NCI-H2171 (cell line): ENCODE data around the gene CNRIP1.

Experiments used
- DNase-seq: peaks from one replicate; lab custom pipeline; 2025; lab: John Stamatoyannopoulos, UW

CNRIP1 gene

DNA sequence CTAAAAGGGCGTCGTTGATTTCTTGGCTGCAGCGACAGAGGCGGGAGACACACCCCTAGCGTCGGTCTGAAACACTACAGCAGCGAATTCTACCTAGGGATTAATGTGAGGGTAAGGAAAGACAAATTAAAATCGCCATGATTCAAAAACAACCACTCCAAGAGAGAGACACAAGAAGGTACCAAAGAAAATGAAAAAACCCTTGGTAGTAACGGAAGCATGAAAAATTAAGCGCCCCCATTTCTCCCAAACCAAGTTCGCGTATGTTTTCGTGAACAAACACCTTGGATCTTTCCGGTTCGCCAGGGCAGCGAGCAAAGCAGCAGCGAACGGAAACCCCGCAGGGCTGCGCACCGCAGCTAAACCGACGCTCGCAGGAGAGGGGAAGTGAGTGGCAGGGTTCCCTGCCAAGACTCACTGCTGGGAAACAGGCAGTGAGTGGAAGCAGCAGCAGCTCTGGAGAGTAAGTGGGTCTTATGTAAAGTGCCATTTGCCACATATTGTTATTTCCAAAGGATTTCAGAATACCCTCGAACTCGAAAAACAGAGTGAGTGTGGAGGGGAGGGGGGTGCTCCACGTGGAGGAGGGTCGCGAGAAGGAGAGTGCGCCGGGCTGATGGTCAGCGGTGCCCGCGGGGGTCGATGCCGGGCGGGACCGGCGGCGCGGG, 68.4 kb downstream of the CNRIP1 start:
- peak; percentile 70 for DNase-seq

DNA sequence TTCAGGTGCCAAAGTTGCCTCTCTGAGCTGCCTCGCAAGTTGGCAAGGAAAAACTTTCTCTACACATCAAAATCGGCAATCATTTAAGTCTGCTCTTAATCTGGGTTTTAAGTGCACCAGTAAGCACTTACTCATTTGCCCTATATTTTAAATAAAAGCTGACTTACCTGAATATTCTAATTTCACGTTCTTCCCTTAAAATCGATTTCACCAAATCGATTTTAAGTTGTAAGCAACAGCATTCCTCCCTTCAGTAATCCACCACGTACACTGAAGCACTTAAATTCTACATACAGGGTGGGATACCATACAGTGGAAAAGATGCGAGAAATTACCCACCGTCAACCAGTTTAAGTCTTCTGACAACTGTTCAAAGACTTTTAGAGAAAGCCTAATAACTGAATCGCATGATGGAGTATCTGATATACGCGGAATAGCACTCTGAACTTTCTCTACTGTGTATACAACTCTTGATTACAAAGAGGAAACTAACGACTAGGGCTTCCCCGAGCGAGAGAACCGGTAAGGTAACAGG, 69.0 kb downstream of the CNRIP1 start:
- DNase-seq: no peak

DNA sequence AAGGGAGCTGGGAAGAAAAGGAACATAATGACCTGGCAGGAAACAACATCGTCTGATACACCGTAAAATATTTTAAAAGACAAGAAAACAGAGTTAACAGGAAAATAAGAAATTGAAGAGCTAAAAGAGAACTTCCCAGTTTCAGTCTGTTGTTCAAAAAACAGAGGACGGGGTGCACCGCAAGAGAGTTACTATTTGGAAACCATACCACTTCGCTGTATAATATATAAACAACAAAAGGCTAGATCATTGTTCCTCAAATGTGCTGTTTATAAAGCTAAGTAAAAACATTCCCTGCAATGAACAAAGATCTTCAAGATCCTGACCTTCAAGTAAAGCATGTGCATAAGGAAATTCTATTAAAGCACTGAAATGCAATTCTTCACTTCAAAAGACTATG, 69.6 kb downstream of the CNRIP1 start:
- no peak for DNase-seq

DNA sequence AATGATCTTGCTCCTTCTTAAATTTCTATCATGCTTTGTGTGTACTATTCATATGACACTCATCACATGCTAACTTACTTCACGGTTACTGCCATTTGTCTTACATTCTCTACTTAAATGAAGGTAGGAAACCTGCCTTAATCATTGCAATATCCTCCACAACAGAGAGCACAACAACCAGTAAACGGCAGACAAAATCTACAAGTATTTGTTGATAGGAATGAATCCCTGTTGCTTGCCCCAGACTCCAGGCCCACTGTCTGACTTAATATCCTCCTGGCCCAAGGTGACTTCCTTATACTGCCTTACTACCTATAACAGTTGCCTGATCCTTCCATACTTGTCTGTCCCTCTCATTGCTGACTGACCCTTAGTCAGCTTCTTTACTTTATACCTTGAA, 70.9 kb downstream of the CNRIP1 start:
- DNase-seq: no peak

DNA sequence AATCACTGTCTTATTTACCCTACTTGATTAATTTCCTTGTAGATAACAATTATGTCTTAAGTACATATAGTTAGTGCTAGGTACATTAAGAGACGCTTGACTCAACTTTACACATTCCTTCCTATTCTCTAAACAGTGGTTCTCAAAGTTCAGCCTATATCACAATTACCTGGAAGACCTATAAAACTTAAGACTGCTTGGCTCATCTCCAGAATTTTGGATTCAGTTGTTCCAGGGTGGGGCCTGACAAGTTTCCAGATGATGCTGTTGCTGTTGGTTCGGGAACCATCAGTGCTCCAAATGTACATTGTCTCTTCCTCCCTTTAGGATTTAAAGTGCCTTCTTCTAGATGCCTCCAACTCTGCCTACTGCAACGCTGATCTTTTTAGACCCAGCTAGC, 71.4 kb downstream of the CNRIP1 start:
- DNase-seq: no peak

DNA sequence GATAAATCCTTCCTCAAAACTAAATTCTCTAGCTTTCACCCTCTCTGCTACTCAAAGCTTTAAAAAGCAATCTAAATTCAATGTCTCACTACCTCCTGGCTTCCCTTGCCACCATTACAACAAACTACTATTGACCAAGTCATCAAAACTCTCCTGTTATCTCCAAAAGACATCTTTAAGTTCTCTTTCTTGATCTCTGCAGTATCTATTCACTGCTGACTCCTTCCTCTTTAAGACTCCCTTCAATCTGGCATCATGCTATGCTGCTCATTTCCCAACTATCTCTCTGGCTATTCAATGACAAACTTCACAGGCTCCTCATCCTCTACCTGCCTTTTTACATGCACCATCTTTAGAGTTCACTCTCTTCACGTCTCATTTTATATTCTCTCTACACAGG, 73.4 kb downstream of the CNRIP1 start:
- no peak for DNase-seq

DNA sequence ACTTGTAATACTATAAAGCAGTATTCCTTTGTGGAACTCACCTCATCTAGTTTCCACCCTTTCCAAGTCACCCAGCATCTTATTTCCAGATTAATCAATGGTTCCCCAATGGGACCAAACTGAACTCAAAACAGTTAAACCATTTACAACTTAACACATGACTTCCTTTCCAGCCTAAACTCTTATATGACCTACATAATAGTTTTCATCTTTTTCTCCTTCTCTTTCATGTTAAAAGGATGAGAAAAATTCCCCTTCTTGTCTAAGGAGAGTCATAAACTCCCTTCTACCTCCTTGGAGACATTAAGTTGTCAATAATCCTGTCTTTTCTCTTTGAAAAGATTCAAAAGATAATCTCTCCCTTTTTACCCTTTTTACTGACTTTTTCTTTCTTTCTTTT, 74.1 kb downstream of the CNRIP1 start:
- no peak for DNase-seq

DNA sequence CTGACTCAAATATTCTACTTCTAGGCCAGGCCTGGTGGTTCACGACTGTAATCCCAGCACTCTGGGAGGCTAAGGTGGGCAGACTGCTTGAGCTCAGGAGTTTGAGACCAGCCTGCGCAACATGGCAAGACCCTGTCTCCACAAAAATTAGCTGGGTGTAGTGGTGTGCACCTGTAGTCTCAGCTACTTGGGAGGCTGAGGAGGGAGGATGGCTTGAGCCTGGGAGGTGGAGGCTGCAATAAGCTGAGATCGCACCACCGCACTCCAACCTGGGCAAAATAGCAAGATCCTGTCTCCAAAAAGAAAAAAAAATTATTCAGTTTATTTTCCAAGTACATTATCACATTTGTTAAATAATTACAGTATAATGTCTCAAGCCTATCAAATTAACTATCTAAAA, 74.7 kb downstream of the CNRIP1 start:
- DNase-seq: no peak

DNA sequence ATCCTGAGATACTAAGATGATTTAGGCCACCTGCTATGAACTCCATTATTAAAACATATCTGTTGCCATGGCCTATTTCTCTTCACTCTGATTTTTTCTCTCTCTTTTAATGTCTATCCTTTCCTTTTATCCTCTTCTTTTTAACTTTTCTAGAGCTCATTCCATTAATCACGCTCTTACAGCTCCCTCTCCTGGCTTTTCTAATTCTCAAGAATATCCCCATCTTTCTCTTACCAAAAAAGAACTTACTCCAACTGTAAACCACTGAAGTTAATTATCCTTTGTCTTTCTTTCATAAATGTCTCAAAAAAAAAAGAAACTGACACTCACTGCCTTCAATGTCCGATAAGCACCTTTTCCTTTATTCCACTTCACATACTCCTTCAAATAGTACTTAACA, 75.3 kb downstream of the CNRIP1 start:
- no peak for DNase-seq
